Sigmoid colon (tissue), 7 donors: ENCODE measurements around the gene VGLL3. TPM values are rescaled to one million over a fixed set of nuclear protein-coding genes. Genes with fewer than 3 reads are reported as not detected.

Source experiments
- DNase-seq: peaks from one replicate; pipeline ENCODE4 v3.0.0-alpha.2; 2019
- H3K27ac ChIP-seq, 4 donors: fragments of 200-600 bp; sonication (generic); one replicate each; pipeline ENCODE4 v1.5.1; 2016 to 2019; ENCODE audit warnings: mild to moderate bottlenecking in 1 of 4
- H3K27me3 ChIP-seq, 3 donors: fragments of 200-600 bp; sonication (generic); one replicate each; pipeline ENCODE4 v1.5.1; 2019; ENCODE audit warnings: mild to moderate bottlenecking in 1 of 3
- H3K36me3 ChIP-seq, 4 donors: fragments of 200-600 bp; sonication (generic); one replicate each; pipeline ENCODE4 v1.5.1; 2016 to 2019
- H3K4me1 ChIP-seq, 4 donors: fragments of 200-600 bp; sonication (generic); one replicate each; pipeline ENCODE4 v1.5.1; 2017 to 2019
- H3K4me3 ChIP-seq, 4 donors: fragments of 200-600 bp; sonication (generic); one replicate each; pipeline ENCODE4 v1.5.1; 2017 to 2019; ENCODE audit warnings: mild to moderate bottlenecking in 2 of 4, moderate library complexity in 1 of 4
- H3K9me3 ChIP-seq, 4 donors: fragments of 200-600 bp in 3 of 4; sonication (generic) in 3 of 4; one replicate each; pipeline versions ENCODE4 v1.5.1 to v1.6.1; 2013 to 2019
- EP300 ChIP-seq, 4 donors: sonication (generic); formaldehyde crosslinking; IDR thresholded peaks; one replicate each; pipeline ENCODE4 v1.6.1; 2017; ENCODE audit warnings: antibody characterized with exemption in 4 of 4
- POLR2A ChIP-seq, 2 donors: fragments of 450-650 bp; IDR thresholded peaks; one replicate each; pipeline ENCODE4 v1.6.1; 2016; ENCODE audit warnings: antibody characterized with exemption in 2 of 2, mild to moderate bottlenecking in 2 of 2, moderate library complexity in 2 of 2
- POLR2AphosphoS5 ChIP-seq, 4 donors: sonication (generic); formaldehyde crosslinking; IDR thresholded peaks; one replicate each; pipeline ENCODE4 v1.6.1; 2017; ENCODE audit warnings: antibody characterized with exemption in 4 of 4
- WGBS, 2 donors: extraction: QIAGEN DNeasy Blood & Tissue Kit; methylation state at CpG; one replicate each; pipeline ENCODE4 v1.1.7; 2013; 5-methylcytosine and 5-hydroxymethylcytosine counted together
- intact Hi-C: fragments of 100-400 bp; cut with DNase I; formaldehyde crosslinking; loops from one replicate; pipeline ENCODE4 v1.15.1; 2023
- polyA plus RNA-seq, 3 donors: library from polyadenylated mRNA; stranded (reverse); fragments of 200-250 nt; gene quantifications; one replicate each; pipeline ENCODE4 v1.2.3, GENCODE V29; 2013
- total RNA-seq, 4 donors: library from RNA; depleted of rRNA; stranded (reverse); fragments of >200 nt; gene quantifications; one replicate each; pipeline ENCODE4 v1.1.0, GENCODE V29; 2016
- TF ChIP-seq, protein P1 (sequence below), 4 experiments: fragments of 450-650 bp in 3 of 4; fragments of 200-600 bp in 1 of 4; IDR thresholded peaks; one replicate each; pipeline ENCODE4 v1.5.1; 2016 to 2019; ENCODE audit warnings: antibody characterized with exemption in 4 of 4, mild to moderate bottlenecking in 3 of 4, moderate library complexity in 2 of 4
- donor health status: healthy with polysubstance abuse.
- donor health status: Bipolar disorder and iron deficiency.
- donor health status: healthy.

VGLL3 gene
- total and polyA plus RNA-seq, 7 donors, result 0.23 to 35.0 (median 24.0) TPM

GRCh38 chr3:86954226-86954625 lies 36.7 kb downstream of the VGLL3 start:
- TF ChIP-seq EP300 (IDR thresholded peaks at IDR 0.05), result no peak
- TF ChIP-seq, protein P1, sequence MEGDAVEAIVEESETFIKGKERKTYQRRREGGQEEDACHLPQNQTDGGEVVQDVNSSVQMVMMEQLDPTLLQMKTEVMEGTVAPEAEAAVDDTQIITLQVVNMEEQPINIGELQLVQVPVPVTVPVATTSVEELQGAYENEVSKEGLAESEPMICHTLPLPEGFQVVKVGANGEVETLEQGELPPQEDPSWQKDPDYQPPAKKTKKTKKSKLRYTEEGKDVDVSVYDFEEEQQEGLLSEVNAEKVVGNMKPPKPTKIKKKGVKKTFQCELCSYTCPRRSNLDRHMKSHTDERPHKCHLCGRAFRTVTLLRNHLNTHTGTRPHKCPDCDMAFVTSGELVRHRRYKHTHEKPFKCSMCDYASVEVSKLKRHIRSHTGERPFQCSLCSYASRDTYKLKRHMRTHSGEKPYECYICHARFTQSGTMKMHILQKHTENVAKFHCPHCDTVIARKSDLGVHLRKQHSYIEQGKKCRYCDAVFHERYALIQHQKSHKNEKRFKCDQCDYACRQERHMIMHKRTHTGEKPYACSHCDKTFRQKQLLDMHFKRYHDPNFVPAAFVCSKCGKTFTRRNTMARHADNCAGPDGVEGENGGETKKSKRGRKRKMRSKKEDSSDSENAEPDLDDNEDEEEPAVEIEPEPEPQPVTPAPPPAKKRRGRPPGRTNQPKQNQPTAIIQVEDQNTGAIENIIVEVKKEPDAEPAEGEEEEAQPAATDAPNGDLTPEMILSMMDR (IDR thresholded peaks at IDR 0.05), result no peak
- TF ChIP-seq POLR2A (IDR thresholded peaks at IDR 0.05), result no peak
- no peak for TF ChIP-seq POLR2AphosphoS5 (IDR thresholded peaks at IDR 0.05)
- Histone ChIP-seq H3K4me1 (peaks cover 0 to 21% (median 11%) of the 10 kb centered on the region in 4 donors), H3K4me3 (no peak overlapping the region), H3K36me3 (no peaks in the 10 kb centered on the region), H3K27me3 (no peaks in the 10 kb centered on the region), H3K9me3 (no peaks in the 10 kb centered on the region), H3K27ac (no peak overlapping the region)
- intact Hi-C loops, result no loop called here
- 32 to 41% methylated on average over 1 of the region's 1 CpG for WGBS, 2 donors
- no peak for DNase-seq

- H3K36me3 ChIP-seq, result peaks cover 0 to 5% (median 0%) of the 10 kb centered on the region in 4 donors
- H3K4me1 ChIP-seq, result peaks cover 0 to 14% (median 5%) of the 10 kb centered on the region in 4 donors
- TF ChIP-seq POLR2A (IDR thresholded peaks at IDR 0.05), result no peak
- no peak for TF ChIP-seq EP300 (IDR thresholded peaks at IDR 0.05)
- TF ChIP-seq, protein P1 (IDR thresholded peaks at IDR 0.05), result no peak
- TF ChIP-seq POLR2AphosphoS5 (IDR thresholded peaks at IDR 0.05), result no peak
- intact Hi-C loops, result no loop called here
- H3K27ac ChIP-seq, result no peak overlapping the region
- no peaks in the 10 kb centered on the region for H3K27me3 ChIP-seq
- no peaks in the 10 kb centered on the region for H3K9me3 ChIP-seq
- no peak overlapping the region for H3K4me3 ChIP-seq
- DNase-seq, result no peak
These were observed 39.6 kb downstream of the VGLL3 start for GRCh38 chr3:86951322-86951721.

GRCh38 chr3:86950717-86951116 lies 40.2 kb downstream of the VGLL3 start:
- DNase-seq, result no peak
- H3K36me3 ChIP-seq, result peaks cover 0 to 5% (median 0%) of the 10 kb centered on the region in 4 donors
- no peaks in the 10 kb centered on the region for H3K9me3 ChIP-seq
- H3K27me3 ChIP-seq, result no peaks in the 10 kb centered on the region
- H3K4me1 ChIP-seq, result peaks cover 0 to 10% (median 5%) of the 10 kb centered on the region in 4 donors
- 88% methylated on average over 3 of the region's 3 CpGs for WGBS, 2 donors
- no peak overlapping the region for H3K4me3 ChIP-seq
- H3K27ac ChIP-seq, result no peak overlapping the region
- intact Hi-C loops, result no loop called here
- TF ChIP-seq POLR2A (IDR thresholded peaks at IDR 0.05), result no peak
- TF ChIP-seq EP300 (IDR thresholded peaks at IDR 0.05), result no peak
- TF ChIP-seq, protein P1 (IDR thresholded peaks at IDR 0.05), result no peak
- TF ChIP-seq POLR2AphosphoS5 (IDR thresholded peaks at IDR 0.05), result no peak

DNA sequence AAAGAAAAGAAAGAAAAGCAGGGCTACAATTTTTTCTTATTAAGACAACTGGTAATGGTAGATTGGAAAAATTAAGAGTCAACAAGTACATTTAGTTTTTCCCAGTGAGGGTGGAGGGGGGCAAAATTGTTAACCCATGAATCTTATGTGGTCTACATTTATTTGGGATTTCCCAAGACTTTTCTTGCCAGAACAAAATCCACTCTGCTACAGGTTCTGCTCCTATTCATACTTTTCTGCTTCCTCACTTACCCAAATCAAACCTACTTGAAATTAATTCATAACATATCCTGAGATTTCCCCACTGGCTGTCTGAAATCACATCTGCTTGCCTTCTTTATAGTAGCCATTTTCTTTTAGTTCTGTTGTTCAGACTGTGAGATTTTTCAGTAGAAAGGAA lies 41.1 kb downstream of the VGLL3 start:
- Histone ChIP-seq H3K4me1 (peaks cover 0 to 10% (median 2%) of the 10 kb centered on the region in 4 donors), H3K27me3 (no peaks in the 10 kb centered on the region), H3K27ac (no peak overlapping the region), H3K4me3 (no peak overlapping the region), H3K9me3 (no peaks in the 10 kb centered on the region), H3K36me3 (peaks cover 0 to 14% (median 0%) of the 10 kb centered on the region in 4 donors)
- TF ChIP-seq EP300 (IDR thresholded peaks at IDR 0.05), result no peak
- no peak for TF ChIP-seq POLR2AphosphoS5 (IDR thresholded peaks at IDR 0.05)
- no peak for TF ChIP-seq POLR2A (IDR thresholded peaks at IDR 0.05)
- TF ChIP-seq, protein P1 (IDR thresholded peaks at IDR 0.05), result no peak
- intact Hi-C loops, result no loop called here
- DNase-seq, result no peak

DNA sequence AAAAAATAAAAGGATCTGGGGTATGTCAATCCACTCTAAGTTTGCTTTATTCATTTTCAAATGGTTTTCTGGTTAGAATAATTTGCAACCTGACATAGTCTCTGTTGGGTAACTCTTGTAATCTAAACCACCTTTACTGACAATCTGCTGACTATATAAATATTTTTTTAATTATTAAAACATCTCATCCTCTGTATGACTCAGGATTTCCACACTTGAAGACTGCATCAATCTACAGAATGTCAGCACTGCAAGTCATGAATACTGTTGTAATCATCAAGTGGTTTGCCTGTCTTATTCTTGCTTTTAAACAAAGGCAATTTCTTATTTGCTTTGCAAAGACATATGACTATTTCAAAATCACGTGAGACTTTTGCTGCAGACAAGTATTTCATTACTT lies 42.1 kb downstream of the VGLL3 start:
- Histone ChIP-seq H3K4me3 (no peak overlapping the region), H3K36me3 (peaks cover 0 to 24% (median 0%) of the 10 kb centered on the region in 4 donors), H3K27ac (no peak overlapping the region), H3K27me3 (no peaks in the 10 kb centered on the region), H3K4me1 (peaks cover 0 to 10% (median 2%) of the 10 kb centered on the region in 4 donors), H3K9me3 (no peaks in the 10 kb centered on the region)
- intact Hi-C loops, result no loop called here
- no peak for DNase-seq
- TF ChIP-seq POLR2AphosphoS5 (IDR thresholded peaks at IDR 0.05), result peak in 1 of 4 donors; percentile 8
- TF ChIP-seq, protein P1 (IDR thresholded peaks at IDR 0.05), result no peak
- 61 to 88% methylated on average over 1 of the region's 1 CpG for WGBS, 2 donors
